ENCODE results near the gene FOXO3. TPM values are rescaled to one million over a fixed set of nuclear protein-coding genes. Genes with fewer than 3 reads are reported as not detected.

Gene FOXO3
- total RNA-seq, 1 donor from 2014 or later: 13.7 TPM

DNA sequence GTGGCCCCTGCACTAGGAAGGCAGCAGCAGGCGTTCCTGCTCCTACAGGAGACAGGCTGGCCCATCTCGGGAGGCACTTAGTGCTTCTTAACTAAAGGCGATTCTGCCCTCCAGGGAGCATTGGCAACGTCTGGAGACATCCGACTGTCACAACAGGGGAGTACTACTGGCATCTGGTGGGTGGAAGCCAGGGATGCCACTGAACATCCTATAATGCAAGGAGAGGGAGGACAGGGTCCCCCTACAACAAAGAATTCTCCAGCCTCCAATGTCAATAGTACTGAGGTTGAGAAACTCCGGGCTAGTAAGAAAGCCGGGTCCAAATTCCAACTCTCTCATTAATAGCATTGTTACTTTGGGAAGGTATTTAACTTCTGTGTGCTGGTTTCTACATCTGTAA, 168.1 kb downstream of the FOXO3 start:
- Histone ChIP-seq H4K20me1 (ENCODE audit: low read depth) (no peaks in the 10 kb centered on the region), H3K9me3 (ENCODE audit: low read depth) (no peaks in the 10 kb centered on the region), H3K9ac (no peak overlapping the region), H3K79me2 (ENCODE audit: low read depth) (no peaks in the 10 kb centered on the region), H3K4me2 (no peak overlapping the region), H3K36me3 (no peaks in the 10 kb centered on the region), H3K27me3 (peaks cover 18% of the 10 kb centered on the region), H3K27ac (no peak overlapping the region), H3K4me3 (no peak overlapping the region), H3F3A (ENCODE audit: low read depth) (peaks cover 14% of the 10 kb centered on the region), H3K4me1 (peaks cover 23% of the 10 kb centered on the region), H2AFZ (replicated peaks) (no peak overlapping the region)
- Mint-ChIP-seq H3K27ac (no peak overlapping the region), H3K27me3 (ENCODE audit: insufficient read depth, low read depth) (peaks cover 5% of the 10 kb centered on the region), H3K4me1 (peaks cover 16% of the 10 kb centered on the region), H3K4me3 (no peak overlapping the region), H3K9me3 (peaks cover 6% of the 10 kb centered on the region), H3K36me3 (peaks cover 2% of the 10 kb centered on the region)
- no peak for TF ChIP-seq CTCF (IDR thresholded peaks at IDR 0.05)
- TF ChIP-seq EZH2 (IDR thresholded peaks at IDR 0.05): no peak
- TF ChIP-seq EZH2phosphoT487 (IDR thresholded peaks at IDR 0.05): no peak
- DNase-seq (ENCODE audit: low spot score): no peak

DNA sequence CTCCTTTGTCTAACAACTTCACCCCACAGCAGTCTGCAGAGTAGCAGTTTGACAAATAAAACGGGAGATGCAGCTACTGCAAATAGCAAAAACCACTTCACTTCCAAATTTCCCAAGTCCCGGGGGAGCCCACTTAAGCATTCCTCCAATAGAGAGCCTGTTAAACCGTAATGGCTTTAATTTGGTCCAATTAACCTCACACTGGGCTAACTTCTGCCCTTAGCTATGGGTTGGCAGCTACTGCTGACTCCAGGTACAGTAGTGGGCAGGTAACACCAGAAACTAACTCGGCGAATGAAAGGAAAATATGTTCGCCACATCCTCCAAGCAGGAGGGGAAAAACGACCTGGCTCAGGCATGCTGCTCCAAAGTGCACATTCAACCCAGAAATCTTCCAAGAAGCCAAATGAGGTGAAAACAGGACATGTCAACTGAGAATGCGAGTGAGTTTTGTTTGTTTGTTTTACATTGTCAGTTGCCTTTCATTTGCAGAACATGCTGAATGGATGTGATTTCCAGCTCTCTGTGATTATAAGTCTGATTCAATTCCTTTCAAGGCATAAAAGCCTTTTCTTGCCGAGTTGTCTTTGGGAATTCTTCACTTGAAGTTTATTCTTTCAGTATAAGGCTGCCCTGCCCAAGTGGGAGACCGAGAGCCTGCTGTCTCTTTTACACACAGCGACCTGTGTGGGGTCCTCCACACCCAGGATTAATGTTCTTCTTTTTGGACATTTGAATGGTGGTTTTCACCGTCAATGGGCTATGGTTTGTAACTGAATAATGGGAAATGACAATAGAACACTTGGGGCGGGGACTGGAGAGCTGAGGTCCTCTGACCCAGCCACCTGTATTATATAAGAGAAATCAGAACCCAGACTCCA, 170.2 kb downstream of the FOXO3 start:
- H3K27me3 Mint-ChIP-seq (ENCODE audit: insufficient read depth, low read depth): peaks cover 5% of the 10 kb centered on the region
- no peaks in the 10 kb centered on the region for H3K9me3 Mint-ChIP-seq
- Histone ChIP-seq H3K4me1 (peaks cover 23% of the 10 kb centered on the region), H2AFZ (replicated peaks) (no peak overlapping the region), H3F3A (ENCODE audit: low read depth) (peaks cover 14% of the 10 kb centered on the region), H3K27ac (no peak overlapping the region), H3K36me3 (no peaks in the 10 kb centered on the region), H3K9me3 (ENCODE audit: low read depth) (no peaks in the 10 kb centered on the region), H3K9ac (no peak overlapping the region), H3K27me3 (peaks cover 18% of the 10 kb centered on the region), H4K20me1 (ENCODE audit: low read depth) (no peaks in the 10 kb centered on the region), H3K4me2 (peak overlapping the region; percentile 45), H3K4me3 (no peak overlapping the region), H3K79me2 (ENCODE audit: low read depth) (no peaks in the 10 kb centered on the region)
- H3K4me3 Mint-ChIP-seq: no peak overlapping the region
- no peak for TF ChIP-seq EZH2 (IDR thresholded peaks at IDR 0.05)
- no peak for TF ChIP-seq CTCF (IDR thresholded peaks at IDR 0.05)
- no peak for TF ChIP-seq EZH2phosphoT487 (IDR thresholded peaks at IDR 0.05)
- DNase-seq (ENCODE audit: low spot score): peak; percentile 17
- H3K27ac Mint-ChIP-seq: no peak overlapping the region
- peaks cover 16% of the 10 kb centered on the region for H3K4me1 Mint-ChIP-seq
- no peaks in the 10 kb centered on the region for H3K36me3 Mint-ChIP-seq

GRCh38 chr6:108732091-108732870, 171.6 kb downstream of the FOXO3 start:
- H3K36me3 Mint-ChIP-seq: no peaks in the 10 kb centered on the region
- Histone ChIP-seq H3K79me2 (ENCODE audit: low read depth) (no peaks in the 10 kb centered on the region), H3F3A (ENCODE audit: low read depth) (peaks cover 14% of the 10 kb centered on the region), H3K9me3 (ENCODE audit: low read depth) (no peaks in the 10 kb centered on the region), H2AFZ (replicated peaks) (no peak overlapping the region), H3K9ac (no peak overlapping the region), H3K4me1 (peaks cover 23% of the 10 kb centered on the region), H3K36me3 (no peaks in the 10 kb centered on the region), H3K27ac (no peak overlapping the region), H3K27me3 (peaks cover 18% of the 10 kb centered on the region), H3K4me3 (no peak overlapping the region), H3K4me2 (no peak overlapping the region), H4K20me1 (ENCODE audit: low read depth) (no peaks in the 10 kb centered on the region)
- no peak overlapping the region for H3K27ac Mint-ChIP-seq
- peaks cover 22% of the 10 kb centered on the region for H3K4me1 Mint-ChIP-seq
- H3K27me3 Mint-ChIP-seq (ENCODE audit: insufficient read depth, low read depth): peaks cover 5% of the 10 kb centered on the region
- H3K4me3 Mint-ChIP-seq: no peak overlapping the region
- DNase-seq (ENCODE audit: low spot score): peak; percentile 36
- no peak for TF ChIP-seq EZH2phosphoT487 (IDR thresholded peaks at IDR 0.05)
- no peak for TF ChIP-seq EZH2 (IDR thresholded peaks at IDR 0.05)
- no peak for TF ChIP-seq CTCF (IDR thresholded peaks at IDR 0.05)
- H3K9me3 Mint-ChIP-seq: no peaks in the 10 kb centered on the region

Measured in neural progenitor cell (in vitro differentiated cells).